HCT116 (cell line): Measurements from ENCODE around the gene SRI. TPM values are rescaled to one million over a fixed set of nuclear protein-coding genes. Genes with fewer than 3 reads are reported as not detected.
"Not testable (repeated sequence)": the region's sequence is repeated elsewhere in the genome, so short reads cannot be mapped to it uniquely, and the experiment has no call there.

Source experiments
- ATAC-seq: fragments of 200-7000 bp; cut with Tn5 transposase; 2 replicates; pipeline ENCODE4 v1.9.1; 2020; ENCODE audit warnings: mild to moderate bottlenecking, moderate library complexity
- BruUV-seq: library from RNA; stranded (reverse); fragments of 400-500 nt; replicated peaks from 2 replicates; lab custom pipeline; 2021; lab: Mats Ljungman, UMichigan
- CTCF ChIA-PET: fragments of 300-600 bp; sonication (Branson Sonifier 250); formaldehyde crosslinking; loops from one replicate; lab custom pipeline; 2021; ENCODE audit warnings: antibody characterized with exemption; lab: Charles Lee
- POLR2A ChIA-PET: fragments of 300-600, 350-600 bp; sonication (Branson Sonifier 250); formaldehyde crosslinking; loops from one replicate; lab custom pipeline; 2021; ENCODE audit warnings: antibody characterized with exemption; lab: Charles Lee
- RAD21 ChIA-PET, 2 experiments: fragments of 300-600 bp; sonication (Branson Sonifier 250); formaldehyde crosslinking; loops; one replicate each; lab custom pipeline; 2023; ENCODE audit warnings: low total read pairs in 2 of 2; ENCODE audit not compliant: uncharacterized antibody in 2 of 2, unreplicated experiment in 2 of 2, low non-redundant PET in 1 of 2; lab: Charles Lee
- DNase-seq: peaks from one replicate; pipeline ENCODE4 v3.0.0-alpha.2; 2010; ENCODE audit warnings: low read depth, low spot score
- H2AFZ ChIP-seq: fragments of 200-600 bp; shearing (Covaris generic), sonication (generic); 2 replicates; pipeline ENCODE4 v1.6.1; 2017; ENCODE audit warnings: low read depth, mixed run types, mixed read lengths, antibody characterized with exemption, low read length; ENCODE audit not compliant: poor library complexity, severe bottlenecking
- H3K27ac ChIP-seq: 2 replicates; pipeline ENCODE4 v1.5.1; 2012; ENCODE audit warnings: low read depth, low read length
- H3K27me3 ChIP-seq: fragments of 200-600 bp; sonication (generic); 2 replicates; pipeline ENCODE4 v1.6.1; 2016; ENCODE audit warnings: mixed run types, low read length, mixed read lengths; ENCODE audit not compliant: insufficient read depth
- H3K36me3 ChIP-seq, 2 experiments: fragments of 200-500 bp in 1 of 2; fragments of 200-600 bp in 1 of 2; sonication (Bioruptor generic) in 1 of 2; sonication (generic) in 1 of 2; 2 replicates each; pipeline versions ENCODE4 v1.5.1 to v1.6.1; 2014 to 2016; ENCODE audit warnings: low read length in 2 of 2, inconsistent platforms in 1 of 2, mixed read lengths in 1 of 2, mixed run types in 1 of 2; ENCODE audit not compliant: insufficient read depth in 2 of 2, control insufficient read depth in 1 of 2
- H3K4me1 ChIP-seq, 2 experiments: fragments of 200-600 bp in 1 of 2; sonication (generic) in 1 of 2; 2 replicates each; pipeline versions ENCODE4 v1.5.1 to v1.6.1; 2012 to 2017; ENCODE audit warnings: low read length in 2 of 2, inconsistent platforms in 1 of 2, mild to moderate bottlenecking in 1 of 2, mixed read lengths in 1 of 2, mixed run types in 1 of 2, moderate library complexity in 1 of 2; ENCODE audit not compliant: insufficient read depth in 2 of 2, control insufficient read depth in 1 of 2
- H3K4me2 ChIP-seq: fragments of 200-600 bp; sonication (generic); 2 replicates; pipeline ENCODE4 v1.6.1; 2017; ENCODE audit warnings: mixed run types, low read length, mixed read lengths
- H3K4me3 ChIP-seq, 2 experiments: fragments of 200-600 bp in 1 of 2; sonication (generic) in 1 of 2; replicated peaks in 1 of 2; 2 replicates each; pipeline ENCODE4 v1.5.1; 2011 to 2016; ENCODE audit warnings: low read length in 2 of 2, control low read depth in 1 of 2, low read depth in 1 of 2, mild to moderate bottlenecking in 1 of 2, mixed read lengths in 1 of 2, mixed run types in 1 of 2
- H3K79me2 ChIP-seq: fragments of 200-600 bp; sonication (generic); 2 replicates; pipeline ENCODE4 v1.6.1; 2017; ENCODE audit warnings: mild to moderate bottlenecking, mixed run types, low read length, moderate library complexity, mixed read lengths; ENCODE audit not compliant: insufficient read depth
- H3K9ac ChIP-seq: fragments of 200-600 bp; sonication (generic); 2 replicates; pipeline ENCODE4 v1.6.1; 2016; ENCODE audit warnings: low read length, mixed read lengths
- H3K9me2 ChIP-seq: fragments of 200-600 bp; sonication (generic), shearing (Covaris generic); 2 replicates; pipeline ENCODE4 v1.6.1; 2017; ENCODE audit warnings: mixed run types, mild to moderate bottlenecking, moderate library complexity; ENCODE audit not compliant: insufficient read depth
- H3K9me3 ChIP-seq, 2 experiments: fragments of 200-500 bp in 1 of 2; fragments of 200-600 bp in 1 of 2; sonication (Bioruptor generic) in 1 of 2; sonication (generic) in 1 of 2; 2 replicates each; pipeline ENCODE4 v1.6.1; 2014 to 2017; ENCODE audit warnings: low read length in 2 of 2, mixed read lengths in 2 of 2, inconsistent platforms in 1 of 2, low read depth in 1 of 2, mild to moderate bottlenecking in 1 of 2, mixed run types in 1 of 2, moderate library complexity in 1 of 2; ENCODE audit not compliant: control insufficient read depth in 1 of 2, insufficient read depth in 1 of 2
- H4K20me1 ChIP-seq: fragments of 200-600 bp; sonication (generic), shearing (Covaris generic); 2 replicates; pipeline ENCODE4 v1.6.1; 2017; ENCODE audit warnings: mixed run types, mild to moderate bottlenecking, moderate library complexity; ENCODE audit not compliant: insufficient read depth
- ATF3 ChIP-seq: IDR thresholded peaks from 2 replicates; pipeline ENCODE4 v1.6.1; 2012
- EGR1 ChIP-seq: IDR thresholded peaks from 2 replicates; pipeline ENCODE4 v1.6.1; 2012; ENCODE audit warnings: low read depth
- EZH2phosphoT487 ChIP-seq: fragments of 200-600 bp; IDR thresholded peaks from 2 replicates; pipeline ENCODE4 v1.6.1; 2018; ENCODE audit warnings: antibody characterized with exemption, borderline replicate concordance
- JUND ChIP-seq: IDR thresholded peaks from 2 replicates; pipeline ENCODE4 v1.6.1; 2012
- ZFX ChIP-seq: fragments of 450-650 bp; IDR thresholded peaks from 2 replicates; pipeline ENCODE4 v1.6.1; 2017
- intact Hi-C: fragments of 100-400 bp; cut with micrococcal nuclease; formaldehyde crosslinking; loops from 2 replicates; pipeline ENCODE4 v1.10.0; 2022
- total RNA-seq: library from RNA; stranded (reverse); gene quantifications from one replicate; pipeline ENCODE4 v1.2.1, GENCODE V29; 2021; ENCODE audit not compliant: unreplicated experiment

SRI gene
- total RNA-seq, 1 experiment from 2014 or later: 114 TPM

- POLR2A ChIA-PET, H2AFZ ChIP-seq, H3K27ac ChIP-seq, DNase-seq, RAD21 ChIA-PET, BruUV-seq, H3K9ac ChIP-seq, H3K9me2 ChIP-seq, intact Hi-C loops, H3K27me3 ChIP-seq, H3K79me2 ChIP-seq, H3K4me2 ChIP-seq, H3K9me3 ChIP-seq, H3K36me3 ChIP-seq, H4K20me1 ChIP-seq, CTCF ChIA-PET, ATAC-seq, H3K4me3 ChIP-seq, H3K4me1 ChIP-seq: not testable (repeated sequence)
Observed at GRCh38 chr7:88159741-88160140, 60.1 kb downstream of the SRI start.

- RAD21 ChIA-PET: no interaction called here
- H3K27ac ChIP-seq: no peak overlapping the region
- no peaks in the 10 kb centered on the region for H3K36me3 ChIP-seq
- intact Hi-C loops: no loop called here
- no peak for TF ChIP-seq EZH2phosphoT487
- no peak for TF ChIP-seq ZFX
- no peak for TF ChIP-seq JUND
- no peak for TF ChIP-seq EGR1
- no peak for TF ChIP-seq ATF3
- no peak overlapping the region for H3K4me2 ChIP-seq
- no TSS peak for BruUV-seq
- ATAC-seq (no peak), DNase-seq (no peak)
- H2AFZ ChIP-seq: no peak overlapping the region
- POLR2A ChIA-PET: no interaction called here
- H4K20me1 ChIP-seq: no peaks in the 10 kb centered on the region
- H3K9me2 ChIP-seq: no peaks in the 10 kb centered on the region
- CTCF ChIA-PET: no interaction called here
- H3K4me3 ChIP-seq: no peak overlapping the region
- H3K79me2 ChIP-seq: no peaks in the 10 kb centered on the region
- no peak overlapping the region for H3K9ac ChIP-seq
- no peaks in the 10 kb centered on the region for H3K27me3 ChIP-seq
- H3K9me3 ChIP-seq: 0 out of 4 replicates have a peak, but pooled peaks cover 0 to 5% of the 10 kb centered on the region in 2 experiments
- no peaks in the 10 kb centered on the region for H3K4me1 ChIP-seq
Observed at GRCh38 chr7:88156356-88156755, 63.5 kb downstream of the SRI start.
